Nephron progenitor cell (in vitro differentiated cells): ENCODE data around the gene PRKCA.

Experiments used
- DNase-seq: peaks from one replicate; pipeline ENCODE4 v3.0.0; 2021
- H3K27ac Mint-ChIP-seq: 2 replicates; pipeline ENCODE4 v1.8.0; 2021; ENCODE audit warnings: mild to moderate bottlenecking, moderate library complexity, mixed read lengths
- H3K27me3 Mint-ChIP-seq: 2 replicates; pipeline ENCODE4 v1.8.0; 2021; ENCODE audit warnings: mild to moderate bottlenecking, low read depth, mixed read lengths; ENCODE audit not compliant: poor library complexity
- H3K36me3 Mint-ChIP-seq: 2 replicates; pipeline ENCODE4 v1.8.0; 2021; ENCODE audit warnings: low read depth, mixed read lengths
- H3K4me1 Mint-ChIP-seq: 2 replicates; pipeline ENCODE4 v1.8.0; 2021; ENCODE audit warnings: mixed read lengths
- H3K4me3 Mint-ChIP-seq: 2 replicates; pipeline ENCODE4 v1.8.0; 2021; ENCODE audit warnings: mild to moderate bottlenecking, moderate library complexity, mixed read lengths
- H3K9me3 Mint-ChIP-seq: 2 replicates; pipeline ENCODE4 v1.8.0; 2021; ENCODE audit warnings: mild to moderate bottlenecking, moderate library complexity, mixed read lengths
- CTCF ChIP-seq: fragments of 200-600 bp; sonication (generic); IDR thresholded peaks from 2 replicates; pipeline ENCODE4 v1.5.0; 2021; ENCODE audit warnings: antibody characterized with exemption

PRKCA gene

GRCh38 chr17:66331038-66331816 is 28.8 kb downstream of the PRKCA start:
- Mint-ChIP-seq H3K9me3 (no peaks in the 10 kb centered on the region), H3K36me3 (peaks cover 5% of the 10 kb centered on the region), H3K27me3 (peaks cover 4% of the 10 kb centered on the region), H3K4me3 (no peak overlapping the region), H3K4me1 (no peaks in the 10 kb centered on the region), H3K27ac (no peak overlapping the region)
- TF ChIP-seq CTCF: no peak
- no peak for DNase-seq

GRCh38 chr17:66335797-66336196 is 33.4 kb downstream of the PRKCA start:
- TF ChIP-seq CTCF: no peak
- Mint-ChIP-seq H3K9me3 (no peaks in the 10 kb centered on the region), H3K36me3 (no peaks in the 10 kb centered on the region), H3K27ac (no peak overlapping the region), H3K27me3 (peaks cover 4% of the 10 kb centered on the region), H3K4me3 (no peak overlapping the region), H3K4me1 (peaks cover 28% of the 10 kb centered on the region)
- DNase-seq: no peak

GRCh38 chr17:66337268-66337667 is 34.9 kb downstream of the PRKCA start:
- H3K4me1 Mint-ChIP-seq: peaks cover 28% of the 10 kb centered on the region
- H3K27me3 Mint-ChIP-seq: peaks cover 4% of the 10 kb centered on the region
- H3K4me3 Mint-ChIP-seq: no peak overlapping the region
- no peaks in the 10 kb centered on the region for H3K36me3 Mint-ChIP-seq
- no peaks in the 10 kb centered on the region for H3K9me3 Mint-ChIP-seq
- no peak for TF ChIP-seq CTCF
- no peak overlapping the region for H3K27ac Mint-ChIP-seq
- DNase-seq: no peak

GRCh38 chr17:66337866-66338485 is 35.6 kb downstream of the PRKCA start:
- Mint-ChIP-seq H3K27me3 (peaks cover 4% of the 10 kb centered on the region), H3K27ac (peak overlapping the region; percentile 54), H3K36me3 (no peaks in the 10 kb centered on the region), H3K9me3 (no peaks in the 10 kb centered on the region), H3K4me3 (no peak overlapping the region), H3K4me1 (peaks cover 28% of the 10 kb centered on the region)
- no peak for TF ChIP-seq CTCF
- DNase-seq: no peak

GRCh38 chr17:66338937-66339336 is 36.5 kb downstream of the PRKCA start:
- no peak for DNase-seq
- peaks cover 28% of the 10 kb centered on the region for H3K4me1 Mint-ChIP-seq
- no peaks in the 10 kb centered on the region for H3K9me3 Mint-ChIP-seq
- no peak overlapping the region for H3K27ac Mint-ChIP-seq
- H3K36me3 Mint-ChIP-seq: no peaks in the 10 kb centered on the region
- H3K27me3 Mint-ChIP-seq: peaks cover 8% of the 10 kb centered on the region
- no peak overlapping the region for H3K4me3 Mint-ChIP-seq
- no peak for TF ChIP-seq CTCF

GRCh38 chr17:66339561-66339960 is 37.1 kb downstream of the PRKCA start:
- peaks cover 28% of the 10 kb centered on the region for H3K4me1 Mint-ChIP-seq
- no peak for TF ChIP-seq CTCF
- H3K27ac Mint-ChIP-seq: no peak overlapping the region
- no peaks in the 10 kb centered on the region for H3K36me3 Mint-ChIP-seq
- H3K9me3 Mint-ChIP-seq: no peaks in the 10 kb centered on the region
- H3K4me3 Mint-ChIP-seq: no peak overlapping the region
- no peak for DNase-seq
- H3K27me3 Mint-ChIP-seq: peaks cover 8% of the 10 kb centered on the region
